Stimulated activated naive CD8-positive, alpha-beta T cell treated with anti-CD3 and anti-CD28 coated beads, Interleukin-15, Interleukin-2, amounts not matched to agents 100 U/mL and 50 U/mL, for 24 hours (primary cell): ENCODE results near the gene TUBB6.
A peak's percentile ranks its signal among the peaks of the same experiment; 100 is the strongest.

Experiments used
- ATAC-seq: fragments of 150-1000 bp; cut with Tn5 transposase; one replicate; pipeline ENCODE4 v1.10.0; 2021
- DNase-seq: peaks from one replicate; pipeline ENCODE4 v3.0.0; 2021

Gene TUBB6

DNA sequence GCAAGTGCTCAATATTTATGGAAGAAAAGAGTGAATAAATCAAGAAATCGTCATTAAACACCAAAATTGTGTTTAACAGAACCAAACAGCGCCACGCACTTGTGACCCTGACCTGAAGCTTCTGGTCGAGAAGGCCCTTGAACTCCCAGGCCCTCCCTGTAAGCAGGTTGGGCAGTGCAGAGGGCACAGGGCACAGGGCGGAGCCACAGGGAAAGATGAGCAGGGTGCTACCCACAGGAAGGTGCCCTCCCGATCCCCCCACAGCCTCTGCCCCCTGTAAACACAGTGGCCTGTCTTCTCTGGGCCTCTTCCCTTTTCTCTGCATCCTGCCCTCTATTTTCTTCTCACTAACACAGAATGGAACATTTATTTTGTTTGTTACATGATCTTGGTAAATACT lies 16.9 kb upstream of the TUBB6 start:
- ATAC-seq (no peak), DNase-seq (no peak)

GRCh38 chr18:12291690-12292089 lies 16.4 kb upstream of the TUBB6 start:
- no peak for ATAC-seq
- DNase-seq: no peak

GRCh38 chr18:12293831-12294230 lies 14.2 kb upstream of the TUBB6 start:
- DNase-seq (no peak), ATAC-seq (no peak)

DNA sequence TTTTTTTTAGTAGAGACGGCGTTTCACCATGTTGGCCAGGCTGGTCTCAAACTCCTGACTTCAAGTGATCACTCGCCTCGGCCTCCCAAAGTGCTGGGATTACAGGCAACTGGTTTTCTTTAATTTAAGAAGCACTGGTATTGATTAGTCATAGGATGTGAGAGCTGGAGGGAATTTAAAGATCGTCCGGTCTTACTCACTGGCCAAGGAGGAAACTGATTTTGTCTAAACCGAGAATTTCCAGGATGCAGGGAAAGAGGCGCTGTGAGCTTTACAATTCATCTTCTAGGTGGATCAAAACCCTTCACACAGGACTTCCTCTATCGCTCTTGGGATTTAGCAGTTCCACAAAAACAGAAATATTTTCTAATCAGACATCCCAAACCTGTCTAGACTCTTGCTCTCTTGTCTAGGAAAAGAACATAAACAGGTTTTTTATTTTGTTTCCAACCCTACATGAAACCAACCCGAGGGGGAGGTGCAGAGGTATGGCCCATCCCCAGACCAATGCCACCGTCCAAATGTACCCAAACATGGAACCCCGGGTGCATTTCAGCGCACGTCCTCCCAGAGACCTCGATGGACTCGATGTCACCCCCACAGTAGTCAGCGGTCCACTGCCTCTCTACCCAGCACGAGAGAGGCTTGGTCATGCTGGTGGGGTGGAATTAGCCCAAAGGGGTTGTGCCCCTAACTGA lies 12.5 kb upstream of the TUBB6 start:
- DNase-seq (no peak), ATAC-seq (no peak)

DNA sequence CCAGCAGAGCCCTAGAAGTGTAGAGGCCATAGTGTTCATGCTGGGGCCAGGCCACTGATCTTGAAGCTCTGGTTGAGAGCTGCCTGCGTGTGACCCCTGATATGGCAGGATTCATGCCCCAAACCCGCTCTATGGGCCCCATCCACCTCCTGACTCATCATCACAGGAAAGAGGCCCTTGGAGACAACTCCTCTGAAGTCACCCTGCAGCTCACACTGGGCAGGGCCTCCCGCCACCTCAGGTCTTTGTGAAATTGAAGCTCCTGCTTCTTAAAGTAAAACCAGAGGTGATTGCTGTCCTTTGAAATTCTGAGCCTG lies 12.0 kb upstream of the TUBB6 start:
- DNase-seq: no peak
- no peak for ATAC-seq

GRCh38 chr18:12296457-12296856 lies 11.6 kb upstream of the TUBB6 start:
- ATAC-seq (no peak), DNase-seq (no peak)

- no peak for ATAC-seq
- DNase-seq: no peak
Measured at GRCh38 chr18:12299862-12300261, 8.2 kb upstream of the TUBB6 start.

GRCh38 chr18:12301263-12302005 lies 6.6 kb upstream of the TUBB6 start:
- DNase-seq (no peak), ATAC-seq (no peak)

DNA sequence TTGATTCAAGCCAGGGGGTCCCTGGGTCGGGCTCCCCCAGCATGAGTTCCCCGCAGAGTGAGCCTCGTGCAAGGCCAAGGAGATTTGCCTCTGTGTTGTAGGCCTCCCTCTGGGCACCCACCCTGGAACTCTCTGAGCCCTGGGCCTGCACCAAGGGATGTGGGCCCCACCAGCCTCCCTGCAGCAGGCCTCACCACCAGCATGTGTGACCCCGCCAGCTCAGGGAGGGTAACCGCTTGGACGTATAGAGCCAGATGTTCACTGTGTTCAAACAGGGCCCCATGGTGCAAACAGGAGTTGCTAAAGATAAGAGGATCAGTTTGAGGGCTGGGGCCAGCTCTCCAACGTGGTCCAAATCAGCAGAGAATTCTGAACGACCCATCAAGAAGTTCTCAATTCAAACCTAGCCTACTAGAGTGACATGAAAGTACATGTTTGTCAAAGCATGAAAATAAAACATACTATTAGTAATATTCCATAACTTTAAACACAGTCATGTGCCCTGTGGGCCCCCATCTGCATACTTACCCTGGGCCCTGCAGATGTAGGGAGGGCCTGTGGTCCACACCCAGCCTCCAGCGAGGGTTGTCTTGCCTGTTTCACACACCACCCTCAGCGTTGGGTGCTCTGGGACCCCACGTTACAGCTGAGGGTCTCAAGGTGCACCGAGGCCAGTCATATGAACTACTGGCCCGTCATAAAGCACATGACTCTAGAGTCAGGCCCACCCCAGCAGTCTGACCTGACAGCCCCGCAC lies 5.5 kb upstream of the TUBB6 start:
- DNase-seq (no peak), ATAC-seq (no peak)

DNA sequence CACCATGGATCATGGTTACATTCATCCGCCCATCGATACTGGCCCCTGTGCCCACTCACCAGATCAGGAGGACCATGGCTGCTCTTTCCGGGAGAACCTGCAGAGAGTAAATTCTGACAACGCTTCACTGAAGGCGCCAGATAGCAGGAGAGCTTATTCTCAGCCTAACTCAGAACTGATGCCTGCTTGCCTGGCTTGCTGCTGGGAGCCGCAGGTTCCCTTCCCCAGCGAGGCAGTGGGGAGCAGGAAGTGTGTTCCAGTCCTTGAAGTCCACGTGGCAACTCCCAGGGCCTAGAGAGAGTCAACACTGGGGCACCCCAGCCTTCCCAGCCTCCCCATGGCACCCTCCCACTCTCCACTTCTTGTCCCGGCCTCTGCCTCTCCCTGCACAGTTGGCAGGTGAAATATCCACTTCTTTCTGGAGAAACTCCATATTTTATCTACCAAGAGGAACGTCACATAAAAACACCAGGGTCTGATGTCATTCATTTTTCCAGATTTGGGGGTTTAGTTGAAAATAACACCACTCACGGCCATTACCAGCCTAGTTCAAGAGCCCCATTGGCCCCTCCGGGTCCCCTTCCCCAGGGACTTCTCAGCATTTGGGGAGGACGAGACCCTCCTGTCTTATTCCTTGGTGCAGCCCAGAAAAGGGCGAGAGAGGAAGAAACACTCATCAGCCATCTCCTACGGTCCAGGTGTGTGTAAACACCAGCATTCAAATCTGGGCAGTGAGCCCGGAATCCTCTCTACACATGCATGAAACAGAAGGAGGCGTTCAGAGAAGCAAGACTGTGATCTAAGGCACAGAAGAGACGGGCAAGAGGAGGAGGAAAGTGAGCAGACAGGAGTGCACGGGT lies 3.5 kb upstream of the TUBB6 start:
- ATAC-seq (no peak), DNase-seq (no peak)

DNA sequence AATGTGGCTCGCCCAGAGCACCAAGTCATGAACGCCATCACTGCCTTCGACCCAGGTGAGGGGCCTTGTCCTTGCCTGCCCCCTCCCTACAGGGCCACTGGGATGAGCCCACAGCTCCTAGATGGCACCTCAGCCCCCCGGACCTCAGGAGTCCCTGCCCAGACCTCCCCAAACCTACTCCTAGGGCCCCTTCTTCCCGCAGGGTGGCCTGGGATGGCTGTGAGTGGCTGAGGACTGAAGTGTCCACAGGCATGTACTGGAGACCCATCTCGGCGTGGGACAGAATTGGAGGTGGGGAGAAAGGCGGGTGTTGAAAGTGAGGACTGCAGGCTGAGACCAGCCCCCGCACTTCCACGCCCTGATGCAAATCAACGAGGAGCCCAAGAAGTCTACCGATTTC lies 2.8 kb upstream of the TUBB6 start:
- no peak for DNase-seq
- ATAC-seq: no peak

DNA sequence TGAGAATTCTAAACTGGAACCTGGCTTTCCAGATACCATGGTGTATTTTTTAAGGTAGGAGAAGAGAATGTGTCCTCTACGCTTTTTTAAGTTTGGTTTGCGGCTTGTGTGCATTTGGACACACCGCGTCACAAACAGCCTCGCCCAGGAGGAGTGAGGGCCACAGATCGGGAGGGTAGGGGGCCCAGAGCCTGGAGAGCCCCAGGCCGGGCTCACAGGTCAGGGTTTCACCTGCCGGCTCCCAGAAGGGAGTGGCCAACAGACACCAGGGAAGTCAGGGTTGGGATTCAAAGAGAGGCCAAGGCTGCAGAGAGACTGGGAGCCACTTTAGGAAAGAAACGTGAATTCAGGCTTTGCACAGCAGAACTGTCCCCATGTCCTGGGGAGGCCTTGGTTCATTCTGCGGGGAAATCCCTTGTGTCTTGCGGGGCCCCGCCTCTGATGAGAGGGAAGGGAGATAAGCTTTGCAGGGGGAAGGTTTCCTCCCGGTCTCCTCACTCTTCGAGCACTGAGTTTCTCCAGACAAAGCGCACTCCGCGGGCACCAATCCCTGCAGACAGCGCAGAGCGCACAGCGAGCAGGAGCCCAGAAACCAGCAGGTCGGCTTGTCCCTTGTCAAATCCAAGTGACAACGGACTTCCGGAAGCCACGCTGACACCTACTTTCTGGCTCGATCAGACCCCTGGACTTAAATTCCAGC lies 2.0 kb upstream of the TUBB6 start:
- no peak for ATAC-seq
- no peak for DNase-seq

- DNase-seq (peak; percentile 21), ATAC-seq (peak; percentile 24)
Measured at GRCh38 chr18:12306752-12307700, 1.0 kb upstream of the TUBB6 start.

GRCh38 chr18:12308386-12309100 lies 502 bp downstream of the TUBB6 start:
- DNase-seq (peak; percentile 60), ATAC-seq (peak; percentile 55)

DNA sequence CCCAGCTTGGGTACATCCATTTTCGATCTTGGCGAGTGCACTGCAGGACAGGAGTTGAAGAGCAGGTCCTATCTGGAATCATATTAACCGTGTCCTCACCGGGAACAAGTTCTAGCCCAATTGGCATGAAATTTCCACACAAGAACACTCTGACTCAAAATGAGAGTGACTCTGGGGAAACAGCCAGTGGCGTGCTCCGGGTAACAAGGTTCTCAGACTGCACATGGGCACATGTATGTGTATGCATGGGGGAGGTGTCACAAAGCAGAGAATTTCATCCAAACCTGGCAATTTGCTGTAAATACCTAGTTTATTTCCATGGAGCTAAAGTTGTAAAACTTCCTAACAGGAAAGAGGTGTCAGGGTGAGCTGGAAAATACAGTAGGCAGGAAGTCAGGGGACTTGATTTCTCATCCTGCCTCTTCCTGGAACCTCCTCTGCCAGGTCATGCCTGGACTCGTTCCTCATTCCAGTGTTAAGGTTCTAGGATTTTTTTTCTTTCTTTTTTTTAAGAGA lies 1.7 kb downstream of the TUBB6 start:
- DNase-seq: no peak
- no peak for ATAC-seq

GRCh38 chr18:12310762-12311161 lies 2.7 kb downstream of the TUBB6 start:
- DNase-seq: no peak
- ATAC-seq: no peak

- DNase-seq (no peak), ATAC-seq (no peak)
Measured at GRCh38 chr18:12312976-12313375, 4.9 kb downstream of the TUBB6 start.

- DNase-seq: no peak
- no peak for ATAC-seq
Measured at GRCh38 chr18:12313530-12314245, 5.6 kb downstream of the TUBB6 start.
